Measurements from ENCODE around the gene USP25. TPM values are rescaled to one million over a fixed set of nuclear protein-coding genes. Genes with fewer than 3 reads are reported as not detected.

USP25 gene
- polyA plus RNA-seq = 16.6 and 22.0 TPM in 2 replicates

GRCh38 chr21:15729674-15730483 lies at the start of gene USP25:
TSS of gene USP25 (plus strand) at chr21:15729982. CDS start at chr21:15730394, 412 bp downstream.

